ENCODE data around the gene SPATA7.

Gene SPATA7

GRCh38 chr14:88482524-88482923 lies 97.1 kb downstream of the SPATA7 start:
- DNase-seq (ENCODE audit: low read depth) = no peak
